Measurements from ENCODE around the gene CIC. TPM values are rescaled to one million over a fixed set of nuclear protein-coding genes. Genes with fewer than 3 reads are reported as not detected.

The CIC gene
- total and polyA plus RNA-seq, 9 of the 15 experiments (the other 6 are each of a cell fraction or from before 2014, with no cell fraction given), result 0.07 to 44.7 (median 8.6) TPM

DNA sequence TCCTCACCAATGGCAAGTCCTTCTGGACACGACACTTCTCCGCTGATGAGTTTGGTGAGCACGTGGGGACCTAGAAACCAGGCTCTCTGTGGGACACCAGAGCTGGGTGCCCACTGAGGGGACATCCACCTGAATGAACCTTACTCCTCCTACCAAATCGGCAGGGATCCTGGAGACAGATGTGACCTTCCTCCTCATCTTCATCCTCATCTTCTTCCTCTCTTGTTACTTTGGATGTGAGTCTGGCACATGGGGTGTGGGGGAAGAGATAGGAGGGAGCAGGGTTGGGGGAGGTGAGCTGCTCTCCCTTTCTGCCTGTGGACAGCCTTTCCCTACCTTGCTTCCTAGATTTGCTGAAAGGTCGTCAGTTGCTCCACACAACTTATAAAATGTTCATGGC is 46.0 kb downstream of the CIC start:
- in situ Hi-C loops (cut with MboI) (no loop called here), intact Hi-C loops (cut with micrococcal nuclease) (no loop called here)
- no peaks in the 10 kb centered on the region for H3K36me3 ChIP-seq (ENCODE audit: control insufficient read depth, insufficient read depth, low read length)
- H3K9ac ChIP-seq (ENCODE audit: insufficient read depth in 1 of 2, low read depth in 2 of 2, low read length in 2 of 2), result no peak overlapping the region; a peak in 1 of 4 replicates
- TF ChIP-seq, protein P1, sequence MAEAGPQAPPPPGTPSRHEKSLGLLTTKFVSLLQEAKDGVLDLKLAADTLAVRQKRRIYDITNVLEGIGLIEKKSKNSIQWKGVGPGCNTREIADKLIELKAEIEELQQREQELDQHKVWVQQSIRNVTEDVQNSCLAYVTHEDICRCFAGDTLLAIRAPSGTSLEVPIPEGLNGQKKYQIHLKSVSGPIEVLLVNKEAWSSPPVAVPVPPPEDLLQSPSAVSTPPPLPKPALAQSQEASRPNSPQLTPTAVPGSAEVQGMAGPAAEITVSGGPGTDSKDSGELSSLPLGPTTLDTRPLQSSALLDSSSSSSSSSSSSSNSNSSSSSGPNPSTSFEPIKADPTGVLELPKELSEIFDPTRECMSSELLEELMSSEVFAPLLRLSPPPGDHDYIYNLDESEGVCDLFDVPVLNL (CRISPR knock-in tag; IDR thresholded peaks at IDR 0.05; ENCODE audit: low read depth), result no peak
- no peak for TF ChIP-seq HOXB6 (CRISPR knock-in tag; IDR thresholded peaks at IDR 0.05; ENCODE audit: borderline replicate concordance)
- no peak for TF ChIP-seq NFIX (CRISPR knock-in tag; IDR thresholded peaks at IDR 0.05; ENCODE audit: low read depth)
- no peak for TF ChIP-seq ZNF24 (IDR thresholded peaks at IDR 0.05)
- TF ChIP-seq JUN (IDR thresholded peaks at IDR 0.05; ENCODE audit: borderline replicate concordance, low read depth, low read length), result no peak
- no peak for TF ChIP-seq JUN (CRISPR knock-in tag; IDR thresholded peaks at IDR 0.05; ENCODE audit: borderline replicate concordance)
- no peak for TF ChIP-seq SNRNP70 (optimal IDR thresholded peaks at IDR 0.05; ENCODE audit: low read depth, low read length)
- no peak for TF ChIP-seq HDAC8 (tag; IDR thresholded peaks at IDR 0.05)
- no peak for TF ChIP-seq MXD1 (CRISPR knock-in tag; IDR thresholded peaks at IDR 0.05; ENCODE audit: borderline replicate concordance, poor library complexity, severe bottlenecking)
- TF ChIP-seq ETS2 (tag; IDR thresholded peaks at IDR 0.05; ENCODE audit: borderline replicate concordance, poor library complexity, severe bottlenecking), result no peak
- no peak for TF ChIP-seq SREBF1 (IDR thresholded peaks at IDR 0.05; ENCODE audit: borderline replicate concordance, low read depth, low read length)
- TF ChIP-seq PHB2 (IDR thresholded peaks at IDR 0.05; ENCODE audit: low read depth), result no peak
- no peak overlapping the region for H2AFZ ChIP-seq (ENCODE audit: low read depth, low read length)
- H3K79me2 ChIP-seq (ENCODE audit: control insufficient read depth, insufficient read depth, low read length), result no peaks in the 10 kb centered on the region
- H3K27ac ChIP-seq (ENCODE audit: extremely low read depth, low read depth, low read length), result no peak overlapping the region
- no TSS peak for BruUV-seq (replicated peaks)
- H4K20me1 ChIP-seq (replicated peaks; ENCODE audit: control insufficient read depth, insufficient read depth, low read length), result no peaks in the 10 kb centered on the region
- peaks cover 15 to 47% of the 10 kb centered on the region in 2 experiments; a peak in 3 of 5 replicates for H3K4me1 ChIP-seq (replicated peaks in 1 of 2; ENCODE audit: control insufficient read depth in 2 of 2, insufficient read depth in 2 of 2, low read length in 2 of 2)
- FAIRE-seq (no peak), ATAC-seq (no peak), DNase-seq (ENCODE audit: extremely low read depth in 1 of 4, low spot score in 3 of 4) (no peak)
- H3K9me3 ChIP-seq (replicated peaks; ENCODE audit: control insufficient read depth, insufficient read depth, low read depth, low read length), result no peaks in the 10 kb centered on the region
- H3K27me3 ChIP-seq (ENCODE audit: control insufficient read depth in 2 of 2, insufficient read depth in 2 of 2, low read length in 2 of 2), result peaks cover 0 to under 1% of the 10 kb centered on the region in 2 experiments; a peak in 1 of 5 replicates
- POLR2A ChIA-PET, result interaction anchor here (0.6 kb wide), 1 partner anchor 202 kb away, joined by 3 read pairs; no protein-coding TSS in a partner anchor
- CTCF ChIA-PET (ENCODE audit: low intra/inter-chr PET ratio), result no interaction called here
- H3K4me2 ChIP-seq (ENCODE audit: insufficient read depth, low read length), result no peak overlapping the region
- H3K9me1 ChIP-seq (ENCODE audit: control insufficient read depth, insufficient read depth, low read length), result no peaks in the 10 kb centered on the region
- 35% methylated on average over 5 of the region's 5 CpGs for WGBS (ENCODE audit: insufficient coverage, low coverage, missing lambda C conversion rate)
- H3K4me3 ChIP-seq, result no peak overlapping the region
